GM23338 (cell line): ENCODE data around the gene PF4V1. TPM values are rescaled to one million over a fixed set of nuclear protein-coding genes. Genes with fewer than 3 reads are reported as not detected.

Experiments used
- ATAC-seq: fragments of 200-7000 bp; cut with Tn5 transposase; 3 replicates; pipeline ENCODE4 v1.9.1; 2020
- DNase-seq: peaks from one replicate; pipeline ENCODE4 v3.0.0-alpha.2; 2015; ENCODE audit warnings: low spot score
- H2AFZ ChIP-seq: fragments of 200-600 bp; sonication (generic); 2 replicates; pipeline ENCODE4 v1.8.0; 2016; ENCODE audit warnings: antibody characterized with exemption, mild to moderate bottlenecking, moderate library complexity
- H3F3A ChIP-seq: fragments of 200-600 bp; sonication (generic); replicated peaks from 2 replicates; pipeline ENCODE4 v1.8.0; 2017; ENCODE audit warnings: antibody characterized with exemption, mixed run types, low read depth
- H3K27ac ChIP-seq: fragments of 200-600 bp; sonication (generic); 2 replicates; pipeline ENCODE4 v1.6.1; 2016; ENCODE audit warnings: low read depth
- H3K27me3 ChIP-seq: fragments of 200-600 bp; sonication (generic); 2 replicates; pipeline ENCODE4 v1.8.0; 2016; ENCODE audit warnings: mild to moderate bottlenecking, mixed run types, moderate library complexity; ENCODE audit not compliant: insufficient read depth
- H3K36me3 ChIP-seq: fragments of 200-600 bp; sonication (generic); 2 replicates; pipeline ENCODE4 v1.8.0; 2016; ENCODE audit warnings: mild to moderate bottlenecking; ENCODE audit not compliant: insufficient read depth
- H3K4me1 ChIP-seq: fragments of 200-600 bp; sonication (generic); 2 replicates; pipeline ENCODE4 v1.8.0; 2016; ENCODE audit warnings: mild to moderate bottlenecking, moderate library complexity; ENCODE audit not compliant: insufficient read depth
- H3K4me2 ChIP-seq: fragments of 200-600 bp; sonication (generic); 2 replicates; pipeline ENCODE4 v1.7.1; 2017; ENCODE audit warnings: mixed run types
- H3K4me3 ChIP-seq: fragments of 200-600 bp; sonication (generic); 2 replicates; pipeline ENCODE4 v1.6.1; 2016; ENCODE audit warnings: mixed run types
- H3K79me2 ChIP-seq: fragments of 200-600 bp; sonication (generic); replicated peaks from 2 replicates; pipeline ENCODE4 v1.8.0; 2017; ENCODE audit warnings: mild to moderate bottlenecking; ENCODE audit not compliant: insufficient read depth
- H3K9me2 ChIP-seq: fragments of 200-600 bp; sonication (generic); 2 replicates; pipeline ENCODE4 v1.8.0; 2017; ENCODE audit not compliant: insufficient read depth
- H4K20me1 ChIP-seq: fragments of 200-600 bp; sonication (generic); replicated peaks from 2 replicates; pipeline ENCODE4 v1.8.0; 2017; ENCODE audit warnings: mild to moderate bottlenecking; ENCODE audit not compliant: insufficient read depth
- H3K27ac Mint-ChIP-seq: 2 replicates; pipeline ENCODE4 v1.8.0; 2020; ENCODE audit warnings: inconsistent platforms, mild to moderate bottlenecking, moderate library complexity, mixed read lengths
- H3K27me3 Mint-ChIP-seq: 3 replicates; pipeline ENCODE4 v1.8.0; 2022; ENCODE audit warnings: low read depth, mild to moderate bottlenecking, moderate library complexity, mixed read lengths, inconsistent platforms; ENCODE audit not compliant: insufficient read depth, poor library complexity
- H3K36me3 Mint-ChIP-seq: 3 replicates; pipeline ENCODE4 v1.8.0; 2021; ENCODE audit warnings: low read depth, mild to moderate bottlenecking, inconsistent platforms, moderate library complexity, mixed read lengths
- H3K4me1 Mint-ChIP-seq: 3 replicates; pipeline ENCODE4 v1.8.0; 2020; ENCODE audit warnings: mild to moderate bottlenecking, inconsistent platforms, mixed read lengths
- H3K4me3 Mint-ChIP-seq: 3 replicates; pipeline ENCODE4 v1.8.0; 2021; ENCODE audit warnings: moderate library complexity, mild to moderate bottlenecking, inconsistent platforms, mixed read lengths
- H3K9me3 Mint-ChIP-seq: 3 replicates; pipeline ENCODE4 v1.8.0; 2020; ENCODE audit warnings: moderate library complexity, mild to moderate bottlenecking, inconsistent platforms, mixed read lengths
- EZH2 ChIP-seq: fragments of 200-600 bp; sonication (generic); IDR thresholded peaks from one replicate; pipeline ENCODE4 v1.8.0; 2017; ENCODE audit warnings: antibody characterized with exemption, mild to moderate bottlenecking, low read depth; ENCODE audit not compliant: unreplicated experiment
- JUNB ChIP-seq: IDR thresholded peaks from one replicate; pipeline ENCODE4 v1.6.1; 2016; ENCODE audit warnings: antibody characterized with exemption; ENCODE audit not compliant: unreplicated experiment
- REST ChIP-seq: IDR thresholded peaks from one replicate; pipeline ENCODE4 v1.6.1; 2018; ENCODE audit warnings: antibody characterized with exemption; ENCODE audit not compliant: unreplicated experiment
- polyA plus RNA-seq: library from polyadenylated mRNA; unstranded; fragments of >200 nt; fragmentation: Nextera tagmentation; extraction: Ambion mirVana; gene quantifications from 2 replicates; pipeline ENCODE4 v1.2.1, GENCODE V29; 2016
- total RNA-seq: library from RNA; depleted of rRNA; stranded (reverse); fragments of >200 nt; shearing (Covaris generic); gene quantifications from 2 replicates; pipeline ENCODE4 v1.2.3, GENCODE V29; 2014
- TF ChIP-seq, protein P1 (sequence below): fragments of 250-450 bp; sonication (Bioruptor Pico); IDR thresholded peaks from 2 replicates; pipeline ENCODE4 v1.5.0; 2020; ENCODE audit warnings: mild to moderate bottlenecking, moderate library complexity

Gene PF4V1
- total and polyA plus RNA-seq, 2 experiments from 2014 or later = 0.66 TPM; not detected in 1

DNA sequence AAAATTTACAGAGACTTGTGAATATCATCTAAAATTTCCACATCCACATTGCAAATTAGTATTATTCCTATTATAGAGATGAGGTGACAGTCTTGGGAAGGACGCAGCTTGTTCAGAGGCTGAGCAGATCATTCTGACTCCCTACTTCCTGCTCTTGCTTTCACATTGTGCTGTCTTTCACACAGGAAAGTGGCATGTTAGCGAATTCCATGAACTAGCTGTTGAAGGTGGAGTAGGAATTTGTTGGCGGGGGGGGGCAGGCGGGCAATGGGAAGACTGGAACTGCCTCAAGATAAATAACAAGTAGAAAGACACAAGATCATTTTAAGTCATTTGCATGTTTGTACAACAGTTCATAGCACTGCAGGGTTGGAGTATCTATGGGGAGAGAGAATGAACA is 2.3 kb downstream of the PF4V1 start:
- no peak for DNase-seq
- Mint-ChIP-seq H3K27me3 (peaks cover 4% of the 10 kb centered on the region), H3K36me3 (no peaks in the 10 kb centered on the region), H3K27ac (no peak overlapping the region), H3K4me3 (no peak overlapping the region), H3K9me3 (no peaks in the 10 kb centered on the region), H3K4me1 (peaks cover 4% of the 10 kb centered on the region)
- H4K20me1 ChIP-seq = no peaks in the 10 kb centered on the region
- no peak overlapping the region for H3K27ac ChIP-seq
- no peaks in the 10 kb centered on the region for H3K36me3 ChIP-seq
- H3K4me2 ChIP-seq = no peak overlapping the region
- H3K4me1 ChIP-seq = peaks cover 7% of the 10 kb centered on the region; the same call in 1 of the 2 replicates
- no peaks in the 10 kb centered on the region for H3K79me2 ChIP-seq
- no peak overlapping the region for H3K4me3 ChIP-seq
- no peak for ATAC-seq
- peaks cover 10% of the 10 kb centered on the region; the same call in 1 of the 2 replicates for H3K27me3 ChIP-seq
- no peak overlapping the region for H2AFZ ChIP-seq
- H3K9me2 ChIP-seq = no peaks in the 10 kb centered on the region
- TF ChIP-seq, protein P1, sequence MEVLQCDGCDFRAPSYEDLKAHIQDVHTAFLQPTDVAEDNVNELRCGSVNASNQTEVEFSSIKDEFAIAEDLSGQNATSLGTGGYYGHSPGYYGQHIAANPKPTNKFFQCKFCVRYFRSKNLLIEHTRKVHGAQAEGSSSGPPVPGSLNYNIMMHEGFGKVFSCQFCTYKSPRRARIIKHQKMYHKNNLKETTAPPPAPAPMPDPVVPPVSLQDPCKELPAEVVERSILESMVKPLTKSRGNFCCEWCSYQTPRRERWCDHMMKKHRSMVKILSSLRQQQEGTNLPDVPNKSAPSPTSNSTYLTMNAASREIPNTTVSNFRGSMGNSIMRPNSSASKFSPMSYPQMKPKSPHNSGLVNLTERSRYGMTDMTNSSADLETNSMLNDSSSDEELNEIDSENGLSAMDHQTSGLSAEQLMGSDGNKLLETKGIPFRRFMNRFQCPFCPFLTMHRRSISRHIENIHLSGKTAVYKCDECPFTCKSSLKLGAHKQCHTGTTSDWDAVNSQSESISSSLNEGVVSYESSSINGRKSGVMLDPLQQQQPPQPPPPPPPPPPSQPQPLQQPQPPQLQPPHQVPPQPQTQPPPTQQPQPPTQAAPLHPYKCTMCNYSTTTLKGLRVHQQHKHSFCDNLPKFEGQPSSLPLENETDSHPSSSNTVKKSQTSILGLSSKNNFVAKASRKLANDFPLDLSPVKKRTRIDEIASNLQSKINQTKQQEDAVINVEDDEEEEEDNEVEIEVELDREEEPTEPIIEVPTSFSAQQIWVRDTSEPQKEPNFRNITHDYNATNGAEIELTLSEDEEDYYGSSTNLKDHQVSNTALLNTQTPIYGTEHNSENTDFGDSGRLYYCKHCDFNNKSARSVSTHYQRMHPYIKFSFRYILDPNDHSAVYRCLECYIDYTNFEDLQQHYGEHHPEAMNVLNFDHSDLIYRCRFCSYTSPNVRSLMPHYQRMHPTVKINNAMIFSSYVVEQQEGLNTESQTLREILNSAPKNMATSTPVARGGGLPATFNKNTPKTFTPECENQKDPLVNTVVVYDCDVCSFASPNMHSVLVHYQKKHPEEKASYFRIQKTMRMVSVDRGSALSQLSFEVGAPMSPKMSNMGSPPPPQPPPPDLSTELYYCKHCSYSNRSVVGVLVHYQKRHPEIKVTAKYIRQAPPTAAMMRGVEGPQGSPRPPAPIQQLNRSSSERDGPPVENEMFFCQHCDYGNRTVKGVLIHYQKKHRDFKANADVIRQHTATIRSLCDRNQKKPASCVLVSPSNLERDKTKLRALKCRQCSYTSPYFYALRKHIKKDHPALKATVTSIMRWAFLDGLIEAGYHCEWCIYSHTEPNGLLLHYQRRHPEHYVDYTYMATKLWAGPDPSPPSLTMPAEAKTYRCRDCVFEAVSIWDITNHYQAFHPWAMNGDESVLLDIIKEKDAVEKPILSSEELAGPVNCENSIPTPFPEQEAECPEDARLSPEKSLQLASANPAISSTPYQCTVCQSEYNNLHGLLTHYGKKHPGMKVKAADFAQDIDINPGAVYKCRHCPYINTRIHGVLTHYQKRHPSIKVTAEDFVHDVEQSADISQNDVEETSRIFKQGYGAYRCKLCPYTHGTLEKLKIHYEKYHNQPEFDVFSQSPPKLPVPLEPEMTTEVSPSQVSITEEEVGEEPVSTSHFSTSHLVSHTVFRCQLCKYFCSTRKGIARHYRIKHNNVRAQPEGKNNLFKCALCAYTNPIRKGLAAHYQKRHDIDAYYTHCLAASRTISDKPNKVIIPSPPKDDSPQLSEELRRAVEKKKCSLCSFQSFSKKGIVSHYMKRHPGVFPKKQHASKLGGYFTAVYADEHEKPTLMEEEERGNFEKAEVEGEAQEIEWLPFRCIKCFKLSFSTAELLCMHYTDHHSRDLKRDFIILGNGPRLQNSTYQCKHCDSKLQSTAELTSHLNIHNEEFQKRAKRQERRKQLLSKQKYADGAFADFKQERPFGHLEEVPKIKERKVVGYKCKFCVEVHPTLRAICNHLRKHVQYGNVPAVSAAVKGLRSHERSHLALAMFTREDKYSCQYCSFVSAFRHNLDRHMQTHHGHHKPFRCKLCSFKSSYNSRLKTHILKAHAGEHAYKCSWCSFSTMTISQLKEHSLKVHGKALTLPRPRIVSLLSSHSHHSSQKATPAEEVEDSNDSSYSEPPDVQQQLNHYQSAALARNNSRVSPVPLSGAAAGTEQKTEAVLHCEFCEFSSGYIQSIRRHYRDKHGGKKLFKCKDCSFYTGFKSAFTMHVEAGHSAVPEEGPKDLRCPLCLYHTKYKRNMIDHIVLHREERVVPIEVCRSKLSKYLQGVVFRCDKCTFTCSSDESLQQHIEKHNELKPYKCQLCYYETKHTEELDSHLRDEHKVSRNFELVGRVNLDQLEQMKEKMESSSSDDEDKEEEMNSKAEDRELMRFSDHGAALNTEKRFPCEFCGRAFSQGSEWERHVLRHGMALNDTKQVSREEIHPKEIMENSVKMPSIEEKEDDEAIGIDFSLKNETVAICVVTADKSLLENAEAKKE = no peak
- TF ChIP-seq REST (no peak), EZH2 (no peak), JUNB (no peak)
- H3F3A ChIP-seq = no peaks in the 10 kb centered on the region
